CD8-positive, alpha-beta memory T cell (primary cell): Measurements from ENCODE around the gene ALDH3A1. TPM values are rescaled to one million over a fixed set of nuclear protein-coding genes. Genes with fewer than 3 reads are reported as not detected.

Source experiments
- CTCF ChIA-PET: fragments of 350-600 bp; sonication (Branson Sonifier 250); formaldehyde crosslinking; loops from one replicate; lab custom pipeline; 2021; ENCODE audit warnings: antibody characterized with exemption; lab: Charles Lee
- POLR2A ChIA-PET: fragments of 350-600 bp; sonication (Branson Sonifier 250); formaldehyde crosslinking; loops from one replicate; lab custom pipeline; 2021; ENCODE audit warnings: antibody characterized with exemption; lab: Charles Lee
- DNase-seq, 5 donors: peaks; one replicate each; pipeline versions ENCODE4 v3.0.0 to v3.0.0-alpha.2; 2020 to 2022; ENCODE audit warnings: mixed read lengths in 1 of 5
- H3K27ac ChIP-seq: one replicate; pipeline ENCODE4 v1.7.0; 2013; ENCODE audit warnings: low read depth, mild to moderate bottlenecking, low read length, moderate library complexity
- H3K27me3 ChIP-seq: 2 replicates; pipeline ENCODE4 v1.7.0; 2013; ENCODE audit warnings: low read length, mild to moderate bottlenecking; ENCODE audit not compliant: insufficient read depth, poor library complexity, severe bottlenecking
- H3K36me3 ChIP-seq: 2 replicates; pipeline ENCODE4 v1.7.0; 2013; ENCODE audit warnings: mild to moderate bottlenecking, low read length, moderate library complexity; ENCODE audit not compliant: insufficient read depth
- H3K4me1 ChIP-seq: 2 replicates; pipeline ENCODE4 v1.7.0; 2013; ENCODE audit warnings: mild to moderate bottlenecking, low read length, moderate library complexity; ENCODE audit not compliant: insufficient read depth
- H3K4me3 ChIP-seq: 2 replicates; pipeline ENCODE4 v1.7.0; 2013; ENCODE audit warnings: mild to moderate bottlenecking, low read length
- H3K9me3 ChIP-seq: 2 replicates; pipeline ENCODE4 v1.7.0; 2013; ENCODE audit warnings: mild to moderate bottlenecking, low read length
- H3K27ac Mint-ChIP-seq, 8 donors: one replicate each; pipeline ENCODE4 v1.8.0; 2020 to 2021; ENCODE audit warnings: mixed read lengths in 8 of 8, mild to moderate bottlenecking in 6 of 8, inconsistent platforms in 3 of 8, moderate library complexity in 3 of 8
- H3K27me3 Mint-ChIP-seq, 2 donors: one replicate each; pipeline ENCODE4 v1.8.0; 2020 to 2021; ENCODE audit warnings: mixed read lengths in 2 of 2, mild to moderate bottlenecking in 1 of 2, moderate library complexity in 1 of 2
- H3K36me3 Mint-ChIP-seq, 3 donors: one replicate each; pipeline ENCODE4 v1.8.0; 2020 to 2021; ENCODE audit warnings: mixed read lengths in 3 of 3, inconsistent platforms in 1 of 3, mild to moderate bottlenecking in 1 of 3
- H3K4me1 Mint-ChIP-seq, 3 donors: one replicate each; pipeline ENCODE4 v1.8.0; 2020 to 2021; ENCODE audit warnings: mixed read lengths in 3 of 3, inconsistent platforms in 1 of 3, mild to moderate bottlenecking in 1 of 3
- H3K4me3 Mint-ChIP-seq, 7 donors: one replicate each; pipeline ENCODE4 v1.8.0; 2020 to 2021; ENCODE audit warnings: mixed read lengths in 7 of 7, mild to moderate bottlenecking in 6 of 7, moderate library complexity in 4 of 7, inconsistent platforms in 2 of 7
- H3K9me3 Mint-ChIP-seq, 5 donors: one replicate each; pipeline ENCODE4 v1.8.0; 2020 to 2022; ENCODE audit warnings: mixed read lengths in 5 of 5, mild to moderate bottlenecking in 3 of 5, moderate library complexity in 2 of 5, inconsistent platforms in 1 of 5
- polyA plus RNA-seq: library from polyadenylated mRNA; unstranded; fragments of 300-500 nt; fragmentation: Illumina TruSeq; gene quantifications from one replicate; pipeline ENCODE4 v1.2.3, GENCODE V29; 2021
- total RNA-seq, 2 experiments: library from RNA; stranded (reverse); gene quantifications; one replicate each; pipeline ENCODE4 v1.2.3, GENCODE V29; 2021

ALDH3A1 gene
- total and polyA plus RNA-seq, 3 experiments from 2014 or later = 0.32 TPM; not detected in 2

DNA sequence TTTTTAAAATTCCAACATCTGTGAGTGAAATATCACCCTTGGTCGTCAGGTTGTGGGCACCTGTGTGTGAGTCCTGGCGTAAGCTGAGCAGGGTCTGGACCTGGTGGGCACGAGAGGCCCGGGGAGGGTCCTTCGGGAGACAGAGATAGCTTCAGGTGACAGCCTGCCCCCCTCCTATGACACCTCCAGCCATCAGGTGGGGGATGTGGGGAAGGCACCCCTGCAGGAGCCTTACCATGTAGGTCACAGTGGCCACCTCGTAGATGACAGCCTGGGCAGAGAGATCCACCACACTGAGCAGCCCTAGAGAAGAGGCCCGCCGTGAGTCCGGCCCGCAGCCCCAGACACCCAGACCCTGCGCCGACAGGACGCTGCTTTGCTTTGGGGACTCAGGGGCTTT, 42.9 kb downstream of the ALDH3A1 start:
- Mint-ChIP-seq H3K27me3 (no peaks in the 10 kb centered on the region), H3K4me1 (no peaks in the 10 kb centered on the region), H3K4me3 (no peak overlapping the region), H3K9me3 (no peaks in the 10 kb centered on the region), H3K27ac (peak overlapping the region in 1 of 8 donors; percentile 54), H3K36me3 (no peaks in the 10 kb centered on the region)
- H3K27ac ChIP-seq = no peak overlapping the region
- H3K36me3 ChIP-seq = no peaks in the 10 kb centered on the region
- no peak for DNase-seq
- no peak overlapping the region for H3K4me3 ChIP-seq
- CTCF ChIA-PET = no interaction called here
- H3K9me3 ChIP-seq = no peaks in the 10 kb centered on the region
- POLR2A ChIA-PET = no interaction called here
- no peaks in the 10 kb centered on the region for H3K27me3 ChIP-seq
- no peaks in the 10 kb centered on the region for H3K4me1 ChIP-seq

DNA sequence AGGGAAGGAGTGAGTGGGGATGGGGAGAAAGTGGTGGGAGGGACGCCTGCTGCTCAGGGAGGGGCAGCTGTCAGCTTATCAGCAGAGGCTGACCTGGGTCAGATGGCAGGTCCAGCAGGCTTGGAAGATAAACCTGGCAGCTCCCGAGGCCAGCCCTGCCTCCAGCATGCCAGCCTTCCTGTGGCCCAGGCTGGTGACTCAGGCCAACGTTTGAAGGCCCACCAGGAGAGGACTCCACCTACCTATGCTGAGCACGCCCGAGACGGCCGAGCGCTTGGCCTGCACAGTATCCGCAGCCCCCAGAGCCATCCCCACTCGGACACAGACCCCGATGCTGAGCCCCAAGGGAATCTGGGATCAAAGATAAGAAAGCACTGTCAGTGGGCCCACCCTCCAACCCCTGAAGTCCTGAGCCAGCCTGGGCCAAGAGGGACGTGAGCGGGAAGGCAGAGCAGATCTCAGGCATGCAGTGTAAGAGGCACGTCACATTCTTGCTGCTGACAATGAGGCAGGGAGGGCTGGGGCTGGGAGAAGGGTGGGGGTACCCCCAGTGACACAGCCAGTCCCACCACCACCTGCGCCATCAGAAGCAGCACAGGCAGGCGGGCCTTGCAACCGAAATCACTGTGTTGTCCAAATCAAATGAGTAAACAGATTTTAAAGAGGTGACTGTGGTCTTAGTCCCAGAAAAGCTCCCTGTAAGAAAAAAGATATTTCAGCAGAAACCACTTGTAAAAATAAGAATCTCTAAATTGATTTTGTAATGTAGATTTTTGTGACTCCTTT, 44.1 kb downstream of the ALDH3A1 start:
- Mint-ChIP-seq H3K36me3 (no peaks in the 10 kb centered on the region), H3K27me3 (no peaks in the 10 kb centered on the region), H3K4me1 (no peaks in the 10 kb centered on the region), H3K27ac (peak overlapping the region in 1 of 8 donors; percentile 64), H3K9me3 (no peaks in the 10 kb centered on the region), H3K4me3 (no peak overlapping the region)
- Histone ChIP-seq H3K9me3 (no peaks in the 10 kb centered on the region), H3K36me3 (no peaks in the 10 kb centered on the region), H3K4me1 (no peaks in the 10 kb centered on the region), H3K27me3 (no peaks in the 10 kb centered on the region), H3K27ac (no peak overlapping the region), H3K4me3 (no peak overlapping the region)
- ChIA-PET CTCF (interaction anchor here (0.6 kb wide), 1 partner anchor 1764 kb away, joined by 3 read pairs; no protein-coding TSS in a partner anchor), POLR2A (no interaction called here)
- no peak for DNase-seq

DNA sequence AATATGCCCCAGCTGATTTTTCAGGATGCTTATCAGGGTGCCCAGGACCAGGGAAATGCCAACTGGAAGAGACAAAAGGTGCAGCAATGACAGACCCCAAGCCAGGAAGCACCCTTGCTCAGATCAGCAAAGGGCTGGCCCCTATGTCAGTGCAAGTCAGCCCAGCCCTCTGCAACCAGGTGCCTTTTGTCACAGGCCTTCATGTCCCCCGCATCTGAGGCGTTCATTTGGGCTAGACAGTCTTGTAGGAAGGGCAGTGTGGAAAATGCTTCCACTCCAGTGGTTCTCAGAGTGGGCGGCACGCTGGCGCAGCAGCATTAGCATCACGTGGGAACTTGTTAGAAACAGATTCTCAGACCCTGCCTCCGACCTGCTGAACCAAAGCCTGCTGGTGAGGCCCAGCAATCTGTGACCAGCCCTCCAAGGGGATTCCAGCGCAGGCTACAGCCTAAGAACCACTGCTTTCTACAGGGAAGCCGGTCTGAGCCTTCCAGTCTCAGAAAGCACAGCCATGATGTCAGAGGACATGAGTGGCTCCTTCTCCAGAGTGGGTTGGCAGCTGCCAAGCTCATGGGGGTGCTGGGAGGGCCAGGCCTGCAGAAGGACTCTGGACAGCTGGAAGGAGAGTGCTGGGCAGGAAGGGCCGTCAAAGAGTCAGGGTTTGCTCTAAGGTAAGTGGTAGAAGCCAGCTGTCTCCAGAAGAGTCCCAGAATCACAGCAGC, 44.8 kb downstream of the ALDH3A1 start:
- CTCF ChIA-PET = interaction anchor here (0.6 kb wide), 1 partner anchor 1764 kb away, joined by 3 read pairs; no protein-coding TSS in a partner anchor

DNA sequence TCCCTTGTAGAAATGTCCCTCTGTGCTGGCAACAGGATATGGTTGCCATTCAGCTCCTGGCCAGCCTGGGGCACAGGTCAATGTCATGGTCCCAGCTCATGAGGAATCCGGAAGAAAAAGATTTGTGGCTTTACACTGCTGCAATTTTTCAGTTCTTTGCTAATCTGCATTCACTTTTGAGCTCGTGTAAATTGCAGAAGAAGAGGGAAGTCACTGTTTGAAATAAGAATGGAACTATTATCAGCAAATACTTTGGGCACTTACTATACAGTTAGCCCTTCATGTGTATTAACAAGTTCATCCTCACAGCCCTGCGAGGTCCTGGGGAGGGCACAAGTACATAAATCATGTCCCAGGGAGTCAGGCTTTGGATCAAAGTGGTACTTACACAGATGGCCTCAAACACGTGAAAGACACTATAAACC, 45.9 kb downstream of the ALDH3A1 start:
- H3K36me3 Mint-ChIP-seq = no peaks in the 10 kb centered on the region
- H3K9me3 Mint-ChIP-seq = no peaks in the 10 kb centered on the region
- peaks cover 0 to 2% of the 10 kb centered on the region in 2 donors for H3K27me3 Mint-ChIP-seq
- H3K9me3 ChIP-seq = no peaks in the 10 kb centered on the region
- CTCF ChIA-PET = no interaction called here
- H3K4me1 ChIP-seq = no peaks in the 10 kb centered on the region
- H3K4me1 Mint-ChIP-seq = no peaks in the 10 kb centered on the region
- POLR2A ChIA-PET = no interaction called here
- H3K4me3 ChIP-seq = no peak overlapping the region
- no peaks in the 10 kb centered on the region for H3K36me3 ChIP-seq
- H3K27ac Mint-ChIP-seq = peak overlapping the region in 1 of 8 donors; percentile 6
- no peak for DNase-seq
- H3K27me3 ChIP-seq = no peaks in the 10 kb centered on the region
- H3K27ac ChIP-seq = no peak overlapping the region
- H3K4me3 Mint-ChIP-seq = no peak overlapping the region

More for the DNA sequence above, 44.8 kb downstream of the ALDH3A1 start:
- Histone ChIP-seq H3K9me3 (no peaks in the 10 kb centered on the region), H3K27me3 (no peaks in the 10 kb centered on the region), H3K4me3 (no peak overlapping the region), H3K36me3 (no peaks in the 10 kb centered on the region), H3K4me1 (no peaks in the 10 kb centered on the region), H3K27ac (no peak overlapping the region)
- POLR2A ChIA-PET = no interaction called here
- Mint-ChIP-seq H3K4me3 (no peak overlapping the region), H3K36me3 (no peaks in the 10 kb centered on the region), H3K27me3 (peaks cover 0 to 2% of the 10 kb centered on the region in 2 donors), H3K27ac (peak overlapping the region in 1 of 8 donors; percentile 64), H3K4me1 (no peaks in the 10 kb centered on the region), H3K9me3 (no peaks in the 10 kb centered on the region)
- DNase-seq = no peak

Other genes starting within 250 kb of the ALDH3A1 start
- under 1 TPM; 0.15 to 0.20 TPM for gene SLC47A1, start 214.4 kb downstream of the ALDH3A1 start, total RNA-seq
- 0.29 TPM for gene SLC47A1, start 214.4 kb downstream of the ALDH3A1 start, polyA plus RNA-seq
- 10 to 100 TPM; 24.7 to 26.3 TPM for gene ALDH3A2, start 99.5 kb downstream of the ALDH3A1 start, total RNA-seq
- 21.7 TPM for gene ALDH3A2, start 99.5 kb downstream of the ALDH3A1 start, polyA plus RNA-seq
- not detected for gene SLC47A2, start 31.7 kb downstream of the ALDH3A1 start, total RNA-seq
- not detected for gene SLC47A2, start 31.7 kb downstream of the ALDH3A1 start, polyA plus RNA-seq
- 1 to 10 TPM; 4.6 to 5.8 TPM for gene ULK2, start 119.6 kb upstream of the ALDH3A1 start, total RNA-seq
- gene ULK2, start 119.6 kb upstream of the ALDH3A1 start, polyA plus RNA-seq = 6.9 TPM
- gene AKAP10, start 229.5 kb upstream of the ALDH3A1 start, total RNA-seq = 10 to 100 TPM; 31.7 to 32.6 TPM
- 24.1 TPM for gene AKAP10, start 229.5 kb upstream of the ALDH3A1 start, polyA plus RNA-seq